ENCODE data around the gene COL4A4. TPM values are rescaled to one million over a fixed set of nuclear protein-coding genes. Genes with fewer than 3 reads are reported as not detected.

Gene COL4A4
- total and polyA plus RNA-seq, 10 donors, result 2.0 to 8.4 (median 5.4) TPM

GRCh38 chr2:227031379-227031778 lies 132.6 kb downstream of the COL4A4 start:
- 33 to 83% (median 60%) methylated on average over 3 of the region's 3 CpGs for WGBS, 5 donors
- H3K36me3 ChIP-seq, result no peaks in the 10 kb centered on the region
- no peak overlapping the region for H3K4me3 ChIP-seq
- H3K9me3 ChIP-seq, result no peaks in the 10 kb centered on the region
- intact Hi-C loops (cut with DNase I; ENCODE audit: low total_unique reads), result no loop called here
- DNase-seq, result no peak
- no peaks in the 10 kb centered on the region for H3K27me3 ChIP-seq (replicated peaks in 1 of 7)
- TF ChIP-seq CTCF (IDR thresholded peaks at IDR 0.05 in 8 of 11, conservative IDR thresholded peaks at IDR 0.05 in 3 of 11) (no peak), POLR2A (IDR thresholded peaks at IDR 0.05) (no peak), POLR2AphosphoS5 (IDR thresholded peaks at IDR 0.05) (no peak)
- H3K27ac ChIP-seq, result no peak overlapping the region
- H3K4me1 ChIP-seq, result no peaks in the 10 kb centered on the region

- no peak for DNase-seq
- H3K4me3 ChIP-seq, result no peak overlapping the region
- intact Hi-C loops (cut with DNase I; ENCODE audit: low total_unique reads), result no loop called here
- whole genome bisulfite sequencing, 5 donors, result 70 to 93% (median 89%) methylated on average over 2 of the region's 2 CpGs
- no peak for TF ChIP-seq POLR2A (IDR thresholded peaks at IDR 0.05)
- TF ChIP-seq POLR2AphosphoS5 (IDR thresholded peaks at IDR 0.05), result no peak
- TF ChIP-seq CTCF (IDR thresholded peaks at IDR 0.05 in 8 of 11, conservative IDR thresholded peaks at IDR 0.05 in 3 of 11), result no peak
- H3K4me1 ChIP-seq, result no peaks in the 10 kb centered on the region
- H3K27ac ChIP-seq, result no peak overlapping the region
- no peaks in the 10 kb centered on the region for H3K27me3 ChIP-seq (replicated peaks in 1 of 7)
- no peaks in the 10 kb centered on the region for H3K9me3 ChIP-seq
- no peaks in the 10 kb centered on the region for H3K36me3 ChIP-seq
Observed at GRCh38 chr2:227030789-227031188, 133.2 kb downstream of the COL4A4 start.

GRCh38 chr2:227029426-227030105 lies 134.4 kb downstream of the COL4A4 start:
- no peak for DNase-seq
- Histone ChIP-seq H3K36me3 (no peaks in the 10 kb centered on the region), H3K27ac (no peak overlapping the region), H3K9me3 (no peaks in the 10 kb centered on the region), H3K4me1 (no peaks in the 10 kb centered on the region), H3K27me3 (replicated peaks in 1 of 7) (no peaks in the 10 kb centered on the region), H3K4me3 (no peak overlapping the region)
- TF ChIP-seq POLR2AphosphoS5 (IDR thresholded peaks at IDR 0.05), result no peak
- TF ChIP-seq CTCF (IDR thresholded peaks at IDR 0.05 in 8 of 11, conservative IDR thresholded peaks at IDR 0.05 in 3 of 11), result no peak
- TF ChIP-seq POLR2A (IDR thresholded peaks at IDR 0.05), result no peak
- intact Hi-C loops (cut with DNase I; ENCODE audit: low total_unique reads), result no loop called here
- 58 to 69% (median 67%) methylated on average over 3 of the region's 3 CpGs for WGBS, 5 donors

GRCh38 chr2:227025510-227025909 lies 138.5 kb downstream of the COL4A4 start:
- H3K36me3 ChIP-seq, result peaks cover 0 to 5% (median 0%) of the 10 kb centered on the region in 6 donors
- no peaks in the 10 kb centered on the region for H3K4me1 ChIP-seq
- H3K9me3 ChIP-seq, result no peaks in the 10 kb centered on the region
- intact Hi-C loops (cut with DNase I; ENCODE audit: low total_unique reads), result no loop called here
- H3K4me3 ChIP-seq, result no peak overlapping the region
- 72 to 80% (median 75%) methylated on average over 2 of the region's 2 CpGs for WGBS, 5 donors
- DNase-seq, result no peak
- H3K27me3 ChIP-seq (replicated peaks in 1 of 7), result no peaks in the 10 kb centered on the region
- TF ChIP-seq POLR2AphosphoS5 (IDR thresholded peaks at IDR 0.05), result no peak
- no peak for TF ChIP-seq POLR2A (IDR thresholded peaks at IDR 0.05)
- TF ChIP-seq CTCF (IDR thresholded peaks at IDR 0.05 in 8 of 11, conservative IDR thresholded peaks at IDR 0.05 in 3 of 11), result no peak
- H3K27ac ChIP-seq, result no peak overlapping the region

Measured in spleen (tissue), 11 donors.